ENCODE measurements around the gene PPP2R2C. TPM values are rescaled to one million over a fixed set of nuclear protein-coding genes. Genes with fewer than 3 reads are reported as not detected.

The PPP2R2C gene
- total and polyA plus RNA-seq, 12 donors = 0.14 to 10.6 (median 4.2) TPM

DNA sequence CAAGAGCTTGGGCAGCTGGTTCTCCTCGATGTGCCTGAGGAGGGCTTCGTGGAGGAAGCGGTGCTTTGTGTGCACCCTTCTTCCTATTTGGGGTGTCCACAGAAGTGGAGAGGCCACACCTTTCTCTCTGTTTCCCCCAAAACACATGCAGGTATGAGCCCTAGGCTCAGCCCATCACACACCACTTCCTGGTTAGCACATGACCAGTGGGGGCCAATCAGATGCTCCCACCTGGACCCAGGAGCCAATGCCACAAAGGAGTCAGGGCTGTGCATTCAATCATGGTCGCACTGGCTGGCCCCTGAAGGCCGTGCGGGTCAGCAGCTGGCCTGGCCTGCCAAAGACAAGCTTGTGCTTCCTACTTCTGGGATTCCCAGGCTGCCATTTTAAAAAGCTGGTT is 51.4 kb downstream of the PPP2R2C start:
- no peak for ATAC-seq
- Histone ChIP-seq H3K27me3 (peaks cover 0 to 48% (median 16%) of the 10 kb centered on the region in 7 donors), H3K9me3 (no peaks in the 10 kb centered on the region), H3K36me3 (no peaks in the 10 kb centered on the region), H3K27ac (no peak overlapping the region), H3K4me1 (peaks cover 0 to 5% (median 0%) of the 10 kb centered on the region in 9 donors), H3K4me3 (no peak overlapping the region)
- 88 to 94% methylated on average over 6 of the region's 6 CpGs for WGBS, 2 donors
- TF ChIP-seq, protein P1, sequence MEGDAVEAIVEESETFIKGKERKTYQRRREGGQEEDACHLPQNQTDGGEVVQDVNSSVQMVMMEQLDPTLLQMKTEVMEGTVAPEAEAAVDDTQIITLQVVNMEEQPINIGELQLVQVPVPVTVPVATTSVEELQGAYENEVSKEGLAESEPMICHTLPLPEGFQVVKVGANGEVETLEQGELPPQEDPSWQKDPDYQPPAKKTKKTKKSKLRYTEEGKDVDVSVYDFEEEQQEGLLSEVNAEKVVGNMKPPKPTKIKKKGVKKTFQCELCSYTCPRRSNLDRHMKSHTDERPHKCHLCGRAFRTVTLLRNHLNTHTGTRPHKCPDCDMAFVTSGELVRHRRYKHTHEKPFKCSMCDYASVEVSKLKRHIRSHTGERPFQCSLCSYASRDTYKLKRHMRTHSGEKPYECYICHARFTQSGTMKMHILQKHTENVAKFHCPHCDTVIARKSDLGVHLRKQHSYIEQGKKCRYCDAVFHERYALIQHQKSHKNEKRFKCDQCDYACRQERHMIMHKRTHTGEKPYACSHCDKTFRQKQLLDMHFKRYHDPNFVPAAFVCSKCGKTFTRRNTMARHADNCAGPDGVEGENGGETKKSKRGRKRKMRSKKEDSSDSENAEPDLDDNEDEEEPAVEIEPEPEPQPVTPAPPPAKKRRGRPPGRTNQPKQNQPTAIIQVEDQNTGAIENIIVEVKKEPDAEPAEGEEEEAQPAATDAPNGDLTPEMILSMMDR (IDR thresholded peaks at IDR 0.05) = no peak
- intact Hi-C loops (cut with DNase I) = no loop called here
- DNase-seq = no peak

DNA sequence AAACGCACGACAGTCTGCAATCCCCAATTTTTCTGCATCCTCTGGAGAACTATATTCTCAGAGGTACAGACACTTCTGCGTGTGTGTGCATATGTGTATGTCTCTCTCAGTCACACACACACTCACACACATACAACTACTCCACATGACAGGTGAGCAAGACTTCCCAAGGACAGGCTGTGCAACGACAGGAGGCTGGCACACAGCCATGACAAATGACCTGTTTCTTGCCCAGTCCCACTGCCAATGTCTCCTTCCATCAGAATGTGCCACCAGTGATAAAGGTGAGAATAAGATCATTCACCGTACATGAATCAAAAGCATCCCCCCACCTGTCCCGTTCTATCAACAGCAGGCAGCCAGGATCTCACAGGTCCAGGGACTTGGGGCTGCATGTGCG is 52.4 kb downstream of the PPP2R2C start:
- WGBS, 2 donors = 75 to 76% methylated on average over 7 of the region's 7 CpGs

DNA sequence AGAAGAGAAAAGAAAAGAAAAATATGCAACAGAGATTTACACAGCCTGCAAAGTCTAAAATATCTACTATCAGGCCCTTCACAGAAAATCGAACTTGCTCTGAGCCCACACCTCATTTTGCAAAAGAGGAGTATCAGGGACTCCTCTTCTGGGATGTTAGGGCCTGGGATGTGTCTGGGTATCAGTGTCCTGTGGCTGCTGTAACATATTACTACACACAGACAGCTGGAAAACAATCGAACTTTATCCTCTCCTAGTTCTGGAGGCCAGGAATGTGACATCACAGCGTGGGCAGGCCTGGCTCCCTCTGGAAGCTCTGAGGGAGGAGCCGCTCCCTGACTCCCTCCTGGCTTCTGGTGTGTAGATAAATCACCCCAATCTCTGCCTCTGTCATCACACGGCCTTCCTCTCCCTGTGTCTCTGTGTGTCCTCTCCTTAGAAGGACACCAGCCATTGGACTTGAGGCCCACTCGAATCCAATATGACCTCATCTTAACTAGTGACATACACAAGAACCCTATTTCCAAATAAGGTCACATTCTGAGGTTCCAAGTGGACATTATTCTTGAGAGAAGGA is 52.9 kb downstream of the PPP2R2C start:
- Histone ChIP-seq H3K27me3 (peaks cover 0 to 50% (median 18%) of the 10 kb centered on the region in 7 donors), H3K9me3 (no peaks in the 10 kb centered on the region), H3K4me3 (no peak overlapping the region), H3K4me1 (peaks cover 0 to 5% (median 0%) of the 10 kb centered on the region in 9 donors), H3K27ac (no peak overlapping the region), H3K36me3 (no peaks in the 10 kb centered on the region)
- ATAC-seq = no peak
- intact Hi-C loops (cut with DNase I) = no loop called here
- DNase-seq = no peak
- WGBS, 2 donors = 35 to 38% methylated on average over 6 of the region's 6 CpGs
- TF ChIP-seq, protein P1 (IDR thresholded peaks at IDR 0.05) = no peak

More for the DNA sequence above, 52.4 kb downstream of the PPP2R2C start:
- peaks cover 0 to 53% (median 18%) of the 10 kb centered on the region in 7 donors for H3K27me3 ChIP-seq
- no peak for ATAC-seq
- intact Hi-C loops (cut with DNase I) = no loop called here
- H3K4me3 ChIP-seq = no peak overlapping the region
- H3K36me3 ChIP-seq = no peaks in the 10 kb centered on the region
- TF ChIP-seq, protein P1 (IDR thresholded peaks at IDR 0.05) = no peak
- H3K4me1 ChIP-seq = peaks cover 0 to 5% (median 0%) of the 10 kb centered on the region in 9 donors
- no peak overlapping the region for H3K27ac ChIP-seq
- DNase-seq = no peak
- H3K9me3 ChIP-seq = no peaks in the 10 kb centered on the region

DNA sequence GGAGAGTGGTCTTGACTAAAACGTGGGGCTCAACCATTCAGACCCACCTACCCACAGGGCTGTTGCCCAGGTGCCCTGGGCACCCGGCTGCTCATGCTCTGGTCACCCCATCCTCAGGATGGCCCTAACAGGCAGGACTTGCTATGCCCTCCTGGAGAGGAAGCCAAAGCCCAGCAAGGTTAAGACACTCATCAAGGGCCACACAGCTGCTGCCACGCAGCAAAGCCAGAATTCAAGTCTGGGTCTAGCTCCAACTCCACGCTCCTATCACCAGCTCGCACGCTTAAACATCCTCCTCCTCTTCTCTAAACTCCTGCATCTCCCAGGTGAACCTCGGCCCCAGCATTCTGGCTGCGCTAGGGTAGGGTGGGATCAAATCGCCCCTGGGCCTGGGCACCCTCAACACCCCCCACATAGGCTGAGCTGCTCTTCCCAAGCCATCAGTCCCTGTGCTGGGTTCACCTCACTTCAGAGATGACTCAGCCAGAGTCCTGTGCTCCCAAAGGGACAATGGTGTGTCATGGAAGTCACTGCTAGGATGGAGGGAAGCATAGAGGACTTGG is 54.1 kb downstream of the PPP2R2C start:
- Histone ChIP-seq H3K9me3 (no peaks in the 10 kb centered on the region), H3K27ac (no peak overlapping the region), H3K4me3 (no peak overlapping the region), H3K27me3 (peaks cover 0 to 44% (median 20%) of the 10 kb centered on the region in 7 donors), H3K4me1 (peaks cover 0 to 5% (median 0%) of the 10 kb centered on the region in 9 donors), H3K36me3 (no peaks in the 10 kb centered on the region)
- intact Hi-C loops (cut with DNase I) = no loop called here
- ATAC-seq = no peak
- WGBS, 2 donors = 87 to 91% methylated on average over 9 of the region's 9 CpGs
- TF ChIP-seq, protein P1 (IDR thresholded peaks at IDR 0.05) = no peak
- DNase-seq = no peak
